Stimulated activated CD4-positive, alpha-beta T cell treated with anti-CD3 and anti-CD28 coated beads, Interleukin-4, amount 100 ng/mL, for 1 hour (primary cell): ENCODE measurements around the gene SLC7A1.
A peak's percentile ranks its signal among the peaks of the same experiment; 100 is the strongest.
"Not testable (repeated sequence)": the region's sequence is repeated elsewhere in the genome, so short reads cannot be mapped to it uniquely, and the experiment has no call there.

Experiments
- DNase-seq: peaks from one replicate; pipeline ENCODE4 v3.0.0-alpha.2; 2020

SLC7A1 gene

GRCh38 chr13:29595380-29596063 is at the start of gene SLC7A1:
TSS of gene SLC7A1 (minus strand) at chr13:29595688. CDS start at chr13:29536188, 59,500 bp downstream.
- peak; percentile 91 for DNase-seq

GRCh38 chr13:29640665-29641064 is 45.2 kb upstream of the SLC7A1 start:
- no peak for DNase-seq

GRCh38 chr13:29636831-29637230 is 41.3 kb upstream of the SLC7A1 start:
- not testable (repeated sequence) for DNase-seq

GRCh38 chr13:29624997-29625396 is 29.5 kb upstream of the SLC7A1 start:
- no peak for DNase-seq

- DNase-seq: no peak
These were observed 26.4 kb upstream of the SLC7A1 start for GRCh38 chr13:29621841-29622240.

- DNase-seq: no peak
These were observed 25.7 kb upstream of the SLC7A1 start for GRCh38 chr13:29621051-29621800.

- no peak for DNase-seq
These were observed 24.5 kb upstream of the SLC7A1 start for GRCh38 chr13:29619995-29620394.

GRCh38 chr13:29613101-29613500 is 17.6 kb upstream of the SLC7A1 start:
- no peak for DNase-seq

- no peak for DNase-seq
These were observed 12.0 kb upstream of the SLC7A1 start for GRCh38 chr13:29607465-29607864.

- no peak for DNase-seq
These were observed 10.5 kb upstream of the SLC7A1 start for GRCh38 chr13:29605860-29606526.

- no peak for DNase-seq
These were observed 2.8 kb upstream of the SLC7A1 start for GRCh38 chr13:29598321-29598720.

GRCh38 chr13:29597706-29598105 is 2.2 kb upstream of the SLC7A1 start:
- DNase-seq: no peak

GRCh38 chr13:29597246-29597645 is 1.8 kb upstream of the SLC7A1 start:
- DNase-seq: no peak

GRCh38 chr13:29596064-29596418 is 553 bp upstream of the SLC7A1 start:
- DNase-seq: no peak

GRCh38 chr13:29594710-29595379 is 643 bp downstream of the SLC7A1 start:
- DNase-seq: peak; percentile 75

- peak; percentile 40 for DNase-seq
These were observed 1.2 kb downstream of the SLC7A1 start for GRCh38 chr13:29594303-29594709.

GRCh38 chr13:29593605-29594297 is 1.7 kb downstream of the SLC7A1 start:
- no peak for DNase-seq

GRCh38 chr13:29591310-29591709 is 4.2 kb downstream of the SLC7A1 start:
- no peak for DNase-seq

- no peak for DNase-seq
These were observed 5.5 kb downstream of the SLC7A1 start for GRCh38 chr13:29589967-29590366.

GRCh38 chr13:29589234-29589633 is 6.3 kb downstream of the SLC7A1 start:
- no peak for DNase-seq

GRCh38 chr13:29587645-29588044 is 7.8 kb downstream of the SLC7A1 start:
- no peak for DNase-seq

- DNase-seq: no peak
These were observed 12.3 kb downstream of the SLC7A1 start for GRCh38 chr13:29583073-29583785.
